GM18517 (cell line): Measurements from ENCODE around the gene TNFRSF18.
"Not testable (repeated sequence)": the region's sequence is repeated elsewhere in the genome, so short reads cannot be mapped to it uniquely, and the experiment has no call there.

Source experiments
- ATAC-seq: cut with Tn5 transposase; IDR thresholded peaks from one replicate; pipeline ENCODE4 v1.9.1; 2021; ENCODE audit warnings: mild to moderate bottlenecking, moderate library complexity; ENCODE audit not compliant: unreplicated experiment

The TNFRSF18 gene

DNA sequence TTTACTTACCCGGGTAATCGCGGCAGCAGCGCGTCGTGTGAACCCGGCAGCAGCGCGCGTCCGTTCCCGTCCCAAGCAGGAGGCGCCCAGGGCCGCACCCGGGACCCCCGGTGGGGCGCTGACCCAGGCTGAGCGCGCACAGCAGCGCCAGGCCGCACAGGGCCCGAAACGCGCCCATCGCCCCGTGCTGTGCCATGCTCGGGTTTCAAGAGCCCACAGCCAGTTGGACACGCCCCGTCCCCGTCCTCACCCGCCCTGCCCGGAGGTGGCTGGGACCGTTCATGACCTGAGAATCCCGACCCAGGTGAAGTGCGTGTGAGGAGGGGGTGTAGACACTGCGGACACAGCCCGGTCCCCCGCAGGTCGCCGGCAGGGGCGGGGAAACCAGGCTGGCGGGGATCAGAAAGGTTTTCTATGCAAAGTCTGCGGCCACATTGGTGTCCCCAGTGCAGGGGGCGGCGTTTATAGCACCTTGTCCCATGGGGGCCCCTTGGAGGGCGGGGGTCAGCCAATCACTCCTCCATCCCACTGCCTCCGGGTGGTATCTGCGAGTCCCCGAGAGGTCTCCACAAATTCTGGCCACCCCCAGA is at the start of gene TNFRSF18:
Gene TNFRSF18 (minus strand): TSS at position 217 of the 590 bp plus-strand sequence. CDS start 21 bp downstream, at position 196.
- ATAC-seq = no peak

DNA sequence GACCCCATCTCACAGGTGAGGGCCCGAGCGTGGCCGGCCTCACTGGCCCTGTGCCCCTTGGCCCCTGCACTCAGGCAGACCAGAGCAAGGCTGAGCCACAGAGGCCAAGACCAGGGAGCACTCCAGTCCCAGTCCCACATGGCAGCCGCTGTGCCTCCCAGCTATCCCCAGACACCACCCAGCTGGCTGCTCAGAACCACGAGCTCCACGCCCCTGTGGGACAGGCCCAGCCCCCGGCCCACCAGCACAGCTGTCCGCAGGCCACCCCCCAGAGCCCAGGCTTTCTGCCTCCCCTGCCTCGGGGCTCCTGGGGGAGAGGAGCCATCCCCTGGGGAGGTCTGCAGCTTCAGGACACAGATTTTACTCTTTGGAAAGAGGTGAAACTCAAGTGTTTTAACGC is 49.2 kb upstream of the TNFRSF18 start:
- ATAC-seq = no peak

- ATAC-seq = no peak
Measured at GRCh38 chr1:1255078-1255477, 48.7 kb upstream of the TNFRSF18 start.

DNA sequence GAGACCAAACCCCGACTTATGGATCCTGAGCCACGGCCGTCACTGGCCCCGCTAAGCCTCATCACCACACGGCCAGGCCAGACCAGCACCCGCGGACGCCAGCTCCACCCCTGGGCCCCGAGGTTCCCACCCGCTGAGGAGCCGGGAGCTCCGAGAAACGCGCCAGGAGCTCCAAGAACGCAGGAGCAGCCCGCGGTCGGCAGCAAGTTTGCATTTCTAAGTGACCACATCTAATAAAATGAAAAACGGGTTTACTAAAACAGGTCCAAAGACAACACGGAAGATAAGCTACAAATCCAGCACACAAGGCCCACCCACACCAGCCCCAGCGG is 48.2 kb upstream of the TNFRSF18 start:
- ATAC-seq = no peak

DNA sequence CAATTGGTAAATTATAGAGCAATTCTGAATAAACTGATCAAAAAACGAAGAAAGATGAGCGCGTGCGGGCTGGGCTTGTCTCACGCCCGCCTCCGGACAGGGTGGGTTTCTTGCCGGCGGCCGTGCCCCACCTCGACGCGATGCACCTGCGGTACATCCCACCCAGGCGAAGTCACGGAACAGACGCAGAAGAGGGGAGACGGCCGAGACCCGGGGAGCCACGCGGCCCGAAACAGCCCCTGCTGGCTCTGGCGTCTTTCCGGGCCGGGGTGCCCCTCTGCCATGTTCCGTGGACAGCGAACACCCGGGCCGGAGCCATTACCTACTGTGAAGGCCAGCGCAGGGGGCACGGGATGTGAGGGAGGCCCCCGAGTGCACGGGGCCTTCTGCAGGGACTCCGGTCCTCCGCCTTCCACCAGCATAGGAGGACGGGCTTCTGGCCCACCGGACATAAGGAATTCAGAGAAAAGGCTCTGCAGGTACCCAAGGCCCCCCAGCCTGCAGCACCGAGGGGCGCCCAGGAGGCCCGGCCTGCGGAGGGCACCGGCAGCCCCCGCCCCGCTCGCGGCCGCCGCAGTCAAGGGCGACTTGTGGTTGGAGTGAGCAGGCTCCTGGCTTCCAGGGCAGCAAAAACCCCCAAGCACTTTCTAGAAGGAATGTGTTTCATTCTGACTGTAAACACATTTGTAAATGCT is 47.7 kb upstream of the TNFRSF18 start:
- ATAC-seq = no peak

- no peak for ATAC-seq
Measured at GRCh38 chr1:1253314-1253713, 46.9 kb upstream of the TNFRSF18 start.

GRCh38 chr1:1250786-1251284 is 44.4 kb upstream of the TNFRSF18 start:
- no peak for ATAC-seq

GRCh38 chr1:1248009-1248913 is 41.9 kb upstream of the TNFRSF18 start:
- ATAC-seq = not testable (repeated sequence)

- ATAC-seq = no peak
Measured at GRCh38 chr1:1247341-1247913, 41.0 kb upstream of the TNFRSF18 start.

DNA sequence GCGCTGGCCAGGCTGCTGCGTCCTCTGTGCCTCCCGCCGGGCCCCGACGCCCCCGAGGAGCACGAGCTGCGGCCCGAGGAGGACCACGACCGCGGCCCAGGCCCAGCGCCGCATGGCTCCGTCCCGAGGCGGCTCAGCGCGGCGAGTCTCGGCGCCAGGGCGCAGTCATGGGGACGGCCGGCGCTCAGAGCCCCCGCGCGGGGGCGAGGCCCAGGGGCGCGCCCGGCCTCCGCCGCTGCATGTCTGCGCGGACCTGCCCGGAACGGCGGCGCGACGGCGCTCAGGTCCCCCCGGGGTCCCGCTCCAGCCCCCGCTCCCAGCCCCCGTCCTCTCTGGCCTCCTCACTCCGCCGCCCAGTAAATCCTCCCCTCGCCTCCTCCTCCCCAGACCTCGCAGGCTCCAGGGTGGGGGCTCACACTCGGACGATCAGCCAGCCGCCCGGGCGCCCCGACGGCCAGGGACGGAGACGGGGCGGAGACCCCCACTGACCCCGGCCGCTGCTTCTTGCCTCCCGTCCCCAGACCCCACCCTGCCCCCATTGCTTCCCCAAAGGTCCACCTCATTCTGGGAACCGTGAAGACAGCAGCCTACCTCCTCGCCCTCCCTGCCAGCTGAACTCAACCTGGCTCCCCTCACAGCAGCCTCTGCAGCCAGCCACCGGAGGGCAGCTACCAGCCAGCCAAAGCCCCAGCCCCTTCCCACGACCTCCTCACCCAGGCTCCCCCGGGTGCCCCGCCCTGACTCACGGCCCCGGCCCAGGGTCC is 40.4 kb upstream of the TNFRSF18 start, which contains the start of gene C1QTNF12:
Gene C1QTNF12 (minus strand): TSS at position 146 of the 764 bp plus-strand sequence. CDS start 32 bp downstream, at position 114.
- ATAC-seq = no peak

- no peak for ATAC-seq
Measured at GRCh38 chr1:1245817-1246576, 39.6 kb upstream of the TNFRSF18 start.

GRCh38 chr1:1245178-1245816 is 38.9 kb upstream of the TNFRSF18 start:
- no peak for ATAC-seq

- ATAC-seq = no peak
Measured at GRCh38 chr1:1244192-1244811, 37.9 kb upstream of the TNFRSF18 start.

GRCh38 chr1:1243807-1244191 is 37.4 kb upstream of the TNFRSF18 start:
- no peak for ATAC-seq

GRCh38 chr1:1243266-1243660 is 36.9 kb upstream of the TNFRSF18 start:
- ATAC-seq = no peak

DNA sequence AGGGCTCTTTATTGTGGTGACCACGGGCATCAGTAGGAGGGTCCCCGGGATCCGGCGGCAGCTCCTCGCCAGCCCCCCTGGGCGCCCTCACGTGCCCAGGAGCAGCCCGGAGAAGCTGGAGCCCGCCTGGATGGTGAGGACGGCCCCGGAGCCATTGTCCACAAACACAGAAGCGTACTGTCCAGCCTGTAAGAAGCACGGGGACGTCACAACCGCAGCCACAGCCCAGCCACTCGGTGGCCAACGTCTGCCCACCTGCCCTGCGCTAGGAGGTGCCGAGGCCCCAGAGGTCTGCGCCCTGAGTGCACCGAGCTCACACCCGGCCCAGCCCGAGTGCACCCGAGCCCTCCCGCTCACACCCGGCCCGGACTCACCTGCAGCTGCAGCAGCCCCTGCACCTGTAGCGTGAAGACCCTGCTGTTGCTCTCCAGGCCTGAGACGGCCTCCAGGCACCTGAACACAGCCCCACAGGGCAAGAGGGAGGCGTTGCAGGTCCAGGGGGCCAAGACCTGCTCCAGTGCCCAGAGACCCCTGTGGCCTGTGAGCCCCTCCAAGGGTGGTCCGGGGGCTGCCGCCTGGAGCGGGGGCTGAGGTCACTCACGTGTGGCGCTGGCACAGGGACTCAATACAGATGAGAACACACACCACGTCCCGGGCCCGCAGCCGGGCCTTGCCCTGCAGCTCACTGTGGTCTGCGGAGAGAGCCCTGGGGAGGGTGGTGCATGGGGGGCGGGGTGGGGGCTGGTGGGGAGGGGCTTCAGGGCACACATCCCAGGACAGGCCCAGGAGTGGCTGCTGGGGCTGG is 36.3 kb upstream of the TNFRSF18 start:
- ATAC-seq = no peak

DNA sequence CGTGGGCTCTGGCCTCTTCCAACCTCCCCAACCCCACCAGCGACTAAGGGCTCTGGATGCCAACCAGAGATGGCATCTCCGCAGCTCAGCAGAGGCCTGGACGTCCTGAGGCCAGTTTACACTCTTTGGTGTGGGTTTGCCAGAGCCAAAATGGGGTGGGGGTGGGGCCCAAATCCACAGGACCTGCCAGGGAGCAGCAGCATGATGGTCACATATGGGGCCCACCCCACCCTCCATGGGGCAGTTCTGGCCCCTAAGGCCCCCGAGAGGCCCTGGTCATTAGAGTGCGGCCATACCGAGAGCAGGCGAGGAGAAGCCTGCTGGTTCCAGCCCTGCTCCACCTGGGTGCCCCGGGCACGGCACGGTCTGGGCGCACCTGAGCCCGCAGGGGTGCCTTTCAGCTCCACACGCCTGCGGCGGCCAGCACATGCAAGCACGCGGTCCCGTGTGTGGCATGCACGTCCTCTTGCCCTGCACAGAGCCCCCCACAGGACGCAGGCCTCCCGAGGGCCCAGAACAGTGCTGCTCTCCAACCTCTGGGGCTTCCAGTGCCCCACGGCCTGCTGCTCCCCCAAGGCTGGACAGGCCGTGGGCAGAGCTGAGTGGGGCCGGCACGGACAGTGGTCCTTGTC is 35.3 kb upstream of the TNFRSF18 start:
- no peak for ATAC-seq
